Measurements from ENCODE around the gene COL26A1.
"Not testable (repeated sequence)": the region's sequence is repeated elsewhere in the genome, so short reads cannot be mapped to it uniquely, and the experiment has no call there.

COL26A1 gene

GRCh38 chr7:101502466-101503098 lies 139.9 kb downstream of the COL26A1 start:
- POLR2A ChIA-PET, result no interaction called here
- CTCF ChIA-PET, result interaction anchor here (1.0 to 2.8 kb wide), 2 partner anchors 10 to 220 kb away, joined by 3 to 9 read pairs; no protein-coding TSS in a partner anchor
- no peak for TF ChIP-seq CTCF (IDR thresholded peaks at IDR 0.05; ENCODE audit: control extremely low read depth, extremely low read depth, low read depth, missing control alignments)
- no peak for DNase-seq (ENCODE audit: extremely low spot score)

GRCh38 chr7:101505510-101505909 lies 142.8 kb downstream of the COL26A1 start:
- CTCF ChIA-PET, result interaction anchor here (1.0 to 1.1 kb wide), 2 partner anchors 9 to 35 kb away, joined by 3 read pairs; no protein-coding TSS in a partner anchor
- POLR2A ChIA-PET; DNase-seq (ENCODE audit: extremely low spot score): not testable (repeated sequence)

- CTCF ChIA-PET, result interaction anchor here (0.9 to 1.1 kb wide), 2 partner anchors 34 to 145 kb away, joined by 3 read pairs; no protein-coding TSS in a partner anchor
These were observed 143.9 kb downstream of the COL26A1 start for GRCh38 chr7:101506531-101506930.

GRCh38 chr7:101507327-101507726 lies 144.7 kb downstream of the COL26A1 start:
- no peak for TF ChIP-seq CTCF (IDR thresholded peaks at IDR 0.05; ENCODE audit: control extremely low read depth, extremely low read depth, low read depth, missing control alignments)

More at GRCh38 chr7:101506531-101506930, 143.9 kb downstream of the COL26A1 start:
- POLR2A ChIA-PET, result no interaction called here
- TF ChIP-seq CTCF (IDR thresholded peaks at IDR 0.05; ENCODE audit: control extremely low read depth, extremely low read depth, low read depth, missing control alignments), result no peak
- DNase-seq (ENCODE audit: extremely low spot score), result no peak

GRCh38 chr7:101507791-101508252 lies 145.1 kb downstream of the COL26A1 start:
- CTCF ChIA-PET, result interaction anchor here (1.1 to 1.8 kb wide), 3 partner anchors 8 to 143 kb away, joined by 3 to 8 read pairs (median 3); no protein-coding TSS in a partner anchor
- DNase-seq (ENCODE audit: extremely low spot score), result no peak
- POLR2A ChIA-PET, result no interaction called here
- TF ChIP-seq CTCF (IDR thresholded peaks at IDR 0.05; ENCODE audit: control extremely low read depth, extremely low read depth, low read depth, missing control alignments), result peak; percentile 40

More at GRCh38 chr7:101507327-101507726, 144.7 kb downstream of the COL26A1 start:
- ChIA-PET CTCF (interaction anchor here (0.9 kb wide), 1 partner anchor 146 kb away, joined by 3 read pairs; no protein-coding TSS in a partner anchor), POLR2A (no interaction called here)
- no peak for DNase-seq (ENCODE audit: extremely low spot score)

GRCh38 chr7:101510297-101510696 lies 147.6 kb downstream of the COL26A1 start:
- no peak for DNase-seq (ENCODE audit: extremely low spot score)
- TF ChIP-seq CTCF (IDR thresholded peaks at IDR 0.05; ENCODE audit: control extremely low read depth, extremely low read depth, low read depth, missing control alignments), result no peak
- ChIA-PET CTCF (no interaction called here), POLR2A (no interaction called here)

- POLR2A ChIA-PET, result no interaction called here
- CTCF ChIA-PET, result interaction anchor here (2.1 kb wide), 1 partner anchor 9 kb away, joined by 9 read pairs; no protein-coding TSS in a partner anchor
- TF ChIP-seq CTCF (IDR thresholded peaks at IDR 0.05; ENCODE audit: control extremely low read depth, extremely low read depth, low read depth, missing control alignments), result no peak
- DNase-seq (ENCODE audit: extremely low spot score), result no peak
These were observed 149.3 kb downstream of the COL26A1 start for GRCh38 chr7:101511965-101512364.

All from GM10248 (cell line).